CMK (cell line): ENCODE results near the gene GAPT.

Experiments
- DNase-seq: peaks from one replicate; pipeline ENCODE4 v3.0.0-alpha.2; 2010; ENCODE audit warnings: low read depth

The GAPT gene

DNA sequence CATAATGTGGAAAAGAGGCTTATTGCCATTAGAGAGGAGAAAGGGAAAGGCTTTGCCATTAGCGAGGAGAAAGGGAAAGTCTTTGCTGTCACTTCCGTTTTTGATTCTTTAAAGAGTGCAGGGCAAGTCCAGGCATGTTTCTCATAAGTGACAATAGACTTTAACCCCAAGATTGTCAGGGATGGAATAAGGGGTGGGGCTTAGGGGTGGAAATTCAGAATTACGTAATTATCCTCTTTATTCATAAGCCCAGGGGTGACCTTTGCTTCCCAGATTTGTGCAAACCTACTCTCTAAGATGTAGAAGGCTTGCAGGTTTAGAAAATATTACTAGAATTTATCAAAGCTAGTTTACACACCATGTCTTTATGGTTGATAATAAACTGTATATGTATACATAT lies 29.1 kb upstream of the GAPT start:
- DNase-seq, result no peak

DNA sequence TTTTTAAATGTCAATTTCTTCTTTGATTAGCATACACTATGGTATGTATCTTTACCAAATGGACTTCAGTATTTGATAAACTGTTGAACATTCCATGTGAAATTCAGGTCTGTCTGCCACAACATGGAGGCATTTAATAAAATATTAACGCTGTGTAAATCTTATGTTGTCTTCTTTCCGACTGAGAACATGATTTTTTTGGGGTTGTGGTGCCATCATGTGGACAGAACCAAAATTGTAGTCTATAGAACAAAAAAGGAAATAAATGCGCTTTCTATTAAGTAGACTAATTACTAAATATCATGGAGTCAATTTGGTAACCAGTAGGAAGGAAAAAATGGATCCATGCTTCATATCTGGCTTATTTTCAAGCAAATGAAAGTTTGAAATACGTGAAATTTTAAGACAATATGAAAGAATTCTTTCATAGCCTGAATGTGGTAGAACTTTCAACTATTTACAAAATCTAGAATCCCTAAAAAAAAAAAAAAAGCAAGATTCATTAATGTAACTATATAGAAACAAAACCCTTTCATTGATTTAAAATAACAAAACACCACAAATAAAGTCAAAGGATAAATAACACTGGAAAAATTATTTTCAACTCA lies 28.5 kb upstream of the GAPT start:
- DNase-seq, result no peak

DNA sequence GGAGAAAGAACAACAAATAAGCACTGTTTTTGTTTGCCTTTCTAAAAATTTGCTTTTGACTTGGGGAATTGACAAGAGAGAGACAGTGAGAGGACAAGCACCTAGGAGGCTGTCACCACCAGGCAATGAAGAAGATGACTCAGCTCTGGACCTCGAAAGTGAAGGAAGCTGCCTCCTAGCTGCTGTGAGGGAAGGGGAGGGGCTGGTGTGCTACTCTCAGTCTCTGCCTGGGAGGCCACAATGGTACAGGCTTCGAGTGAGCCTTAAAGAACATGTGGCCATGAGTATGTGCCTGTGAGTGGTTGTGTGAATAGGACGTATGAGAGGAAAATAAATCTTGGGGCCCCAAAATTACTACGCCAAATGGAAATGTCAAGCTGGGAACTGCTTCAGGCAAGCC lies 24.3 kb upstream of the GAPT start:
- no peak for DNase-seq

DNA sequence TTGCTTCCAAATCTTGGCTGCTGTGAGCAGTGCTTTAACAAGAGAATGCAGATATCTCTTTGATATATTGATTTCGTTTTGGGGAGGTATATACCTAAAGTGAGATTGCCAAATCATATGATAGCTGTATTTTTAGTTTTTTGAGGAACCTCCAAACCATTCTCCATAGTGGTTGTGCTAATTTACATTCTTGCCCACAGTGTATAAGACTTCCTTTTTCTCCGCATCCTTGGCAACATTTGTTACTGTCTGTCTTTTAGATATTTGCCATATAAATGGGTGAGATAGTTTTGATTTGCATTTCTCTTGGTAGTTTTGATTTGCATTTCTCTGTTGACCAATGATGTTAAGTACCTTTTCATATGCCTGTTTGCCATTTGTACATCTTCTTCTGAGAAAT lies 21.3 kb upstream of the GAPT start:
- DNase-seq, result no peak

DNA sequence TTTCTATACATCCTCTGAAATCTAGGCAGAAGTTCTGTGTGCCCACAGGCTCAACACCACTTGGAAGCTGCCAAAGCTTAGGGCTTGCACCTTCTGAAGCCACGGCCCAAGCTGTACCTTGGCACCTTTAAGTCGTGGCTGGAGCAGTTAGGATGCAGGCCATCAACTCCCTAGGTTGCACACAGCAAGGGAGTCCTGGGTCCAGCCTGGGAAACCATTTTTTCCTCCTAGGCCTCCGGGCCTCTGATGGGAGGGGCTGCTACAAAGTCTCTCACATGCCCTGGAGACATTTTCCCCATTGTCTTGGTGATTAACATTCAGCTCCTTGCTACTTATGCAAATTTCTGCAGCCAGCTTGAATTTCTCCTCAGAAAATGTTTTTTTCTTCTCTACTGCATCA lies 15.8 kb upstream of the GAPT start:
- no peak for DNase-seq

GRCh38 chr5:58477760-58478376 lies 13.4 kb upstream of the GAPT start:
- no peak for DNase-seq

DNA sequence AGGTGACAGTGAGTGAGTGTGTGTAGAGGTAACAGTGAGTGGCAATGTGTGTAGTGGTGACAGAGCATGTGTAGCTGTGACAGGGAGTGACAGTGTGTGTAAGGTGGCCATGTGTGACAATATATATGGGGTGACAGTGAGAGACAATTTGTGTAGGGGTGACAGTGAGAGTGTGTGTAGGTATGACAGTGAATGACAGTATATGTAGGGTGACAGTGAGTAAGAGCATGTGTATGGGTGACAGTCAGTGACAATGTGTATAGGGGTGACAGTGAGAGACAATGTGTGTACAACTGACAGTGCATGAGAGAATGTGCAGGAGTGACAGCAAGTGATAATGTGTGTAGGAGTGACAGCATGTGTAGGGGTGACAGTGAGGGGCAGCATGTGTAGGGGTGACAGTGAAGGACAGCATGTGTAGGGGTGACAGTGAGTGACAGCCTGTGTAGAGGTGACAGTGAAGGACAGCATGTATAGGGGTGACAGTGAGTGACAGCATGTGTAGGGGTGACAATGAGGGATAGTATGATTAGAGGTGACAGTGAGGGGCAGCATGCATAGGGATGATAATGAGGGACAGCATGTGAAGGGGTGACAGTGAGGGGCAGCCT lies 10.1 kb upstream of the GAPT start:
- DNase-seq, result no peak

DNA sequence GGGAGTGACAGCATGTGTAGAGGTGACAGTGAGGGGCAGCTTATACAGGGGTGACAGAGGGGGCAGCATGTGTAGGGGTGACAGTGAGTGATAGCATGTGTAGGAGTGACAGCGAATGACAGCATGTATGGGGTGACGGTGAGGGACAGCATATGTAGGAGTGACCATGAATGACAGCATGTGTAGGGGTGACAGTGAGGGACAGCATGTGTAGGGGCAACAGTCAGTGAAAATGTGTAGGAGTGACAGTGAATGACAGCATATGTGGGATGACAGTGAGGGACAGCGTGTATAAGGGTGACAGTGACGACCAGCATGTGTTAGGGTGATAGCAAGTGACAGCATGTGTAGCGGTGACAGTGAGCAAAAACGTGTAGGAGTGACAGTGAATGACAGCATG lies 9.4 kb upstream of the GAPT start:
- DNase-seq, result no peak

DNA sequence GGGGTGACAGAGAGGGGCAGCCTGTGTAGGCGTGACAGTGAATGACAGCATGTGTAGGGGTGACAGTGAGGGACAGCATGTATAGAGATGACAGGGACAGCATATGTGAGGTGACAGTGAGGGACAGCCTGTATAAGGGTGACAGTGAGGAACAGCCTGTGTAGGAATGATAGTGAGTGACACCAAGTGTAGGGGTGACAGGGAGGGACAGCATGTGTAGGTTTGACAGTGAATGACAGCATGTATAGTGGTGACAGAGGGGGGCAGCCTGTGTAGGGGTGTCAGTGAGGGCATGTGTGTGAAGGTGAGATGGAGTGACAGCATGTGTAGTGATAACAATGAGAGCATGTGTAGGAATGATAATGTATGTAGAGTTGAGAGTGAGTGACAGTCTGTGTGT lies 8.7 kb upstream of the GAPT start:
- DNase-seq, result no peak

DNA sequence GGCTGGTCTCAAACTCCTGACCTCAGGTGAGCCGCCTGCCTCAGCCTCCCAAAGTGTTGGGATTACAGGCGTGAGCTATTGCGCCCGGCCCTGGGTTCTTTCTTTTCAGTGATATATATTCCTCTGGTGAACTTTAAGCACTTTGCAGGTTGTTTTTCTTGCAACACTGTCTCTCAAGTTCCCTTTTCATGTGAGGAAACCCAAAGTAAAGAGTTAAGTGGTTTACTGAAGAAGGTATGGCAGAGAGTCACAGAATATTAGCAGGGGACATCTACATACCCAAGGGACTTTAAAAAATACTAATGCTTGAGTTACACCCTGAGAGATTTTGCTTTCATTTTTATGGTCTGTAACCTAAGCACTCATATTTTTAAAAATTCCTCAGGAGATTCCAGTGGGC lies 6.7 kb upstream of the GAPT start:
- no peak for DNase-seq

- no peak for DNase-seq
Observed at GRCh38 chr5:58486290-58486689, 4.9 kb upstream of the GAPT start.

DNA sequence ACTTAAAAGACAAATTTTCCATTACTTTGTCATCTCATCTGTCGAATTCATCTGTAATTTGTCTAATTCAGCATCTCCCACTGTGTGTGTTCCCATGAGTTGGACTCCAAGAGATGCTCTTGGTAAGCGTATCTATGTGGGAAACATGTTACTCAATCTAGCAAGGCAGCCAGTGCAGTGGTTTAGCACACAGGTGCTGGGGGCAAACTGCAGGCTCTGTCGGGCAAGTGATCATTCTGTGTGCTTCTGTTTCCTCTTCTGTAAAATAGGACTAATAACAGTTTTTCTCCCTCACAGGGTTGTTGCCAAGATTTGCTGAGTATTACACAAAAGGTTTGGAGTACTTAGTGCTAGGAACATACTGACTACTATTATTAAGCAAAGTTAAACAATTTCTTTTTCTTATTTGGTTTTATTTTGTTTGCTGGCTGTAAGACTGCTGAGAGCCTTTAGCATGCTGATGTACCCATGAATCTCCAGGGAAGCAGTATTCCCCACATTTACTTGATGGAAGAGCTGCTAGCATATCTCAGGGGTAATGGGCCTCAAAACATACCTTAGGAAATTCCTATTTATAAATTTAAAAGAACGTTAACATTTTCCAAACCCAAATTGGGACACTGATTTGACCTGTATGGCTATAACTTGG lies 709 bp upstream of the GAPT start:
- DNase-seq, result no peak

DNA sequence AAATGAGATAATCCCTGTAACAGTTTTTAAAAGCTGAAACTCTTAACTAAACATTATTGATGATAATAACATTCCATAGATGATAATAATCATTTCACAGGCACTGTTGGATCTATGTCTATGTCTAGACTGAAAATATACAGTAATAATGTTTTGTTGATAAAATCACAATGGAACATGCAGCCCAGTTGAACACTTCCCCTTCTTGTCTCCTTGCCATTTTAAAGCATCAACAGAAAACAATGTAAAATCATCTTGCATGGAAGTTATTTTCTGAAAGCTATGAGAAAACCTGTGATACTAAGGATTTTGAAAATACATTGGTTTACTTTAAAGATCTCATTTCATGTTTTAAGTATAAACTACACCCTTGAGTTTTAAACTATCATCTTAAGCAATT lies 1.9 kb downstream of the GAPT start:
- DNase-seq, result no peak

GRCh38 chr5:58496488-58496887 lies 5.3 kb downstream of the GAPT start:
- DNase-seq, result no peak

DNA sequence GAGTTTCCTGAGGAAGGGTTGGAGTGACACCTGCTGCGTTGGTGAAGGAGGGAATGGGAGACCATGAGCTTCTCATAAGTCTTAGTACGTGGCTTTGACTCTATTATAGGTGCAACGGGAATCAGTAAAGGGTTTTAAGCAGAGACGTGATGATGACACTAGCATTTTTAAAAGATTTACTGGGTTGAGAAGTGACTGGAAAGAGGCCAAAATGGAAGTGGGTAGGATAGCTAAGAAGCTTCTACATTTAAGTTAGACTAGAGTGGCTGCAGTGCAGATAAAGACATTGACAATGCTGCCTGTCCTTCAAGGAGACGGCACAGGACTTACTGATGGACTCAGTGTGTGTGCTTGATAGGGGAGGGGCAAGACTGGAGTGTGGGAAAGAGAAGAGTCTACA lies 6.2 kb downstream of the GAPT start:
- no peak for DNase-seq

- no peak for DNase-seq
Observed at GRCh38 chr5:58497921-58498320, 6.7 kb downstream of the GAPT start.

DNA sequence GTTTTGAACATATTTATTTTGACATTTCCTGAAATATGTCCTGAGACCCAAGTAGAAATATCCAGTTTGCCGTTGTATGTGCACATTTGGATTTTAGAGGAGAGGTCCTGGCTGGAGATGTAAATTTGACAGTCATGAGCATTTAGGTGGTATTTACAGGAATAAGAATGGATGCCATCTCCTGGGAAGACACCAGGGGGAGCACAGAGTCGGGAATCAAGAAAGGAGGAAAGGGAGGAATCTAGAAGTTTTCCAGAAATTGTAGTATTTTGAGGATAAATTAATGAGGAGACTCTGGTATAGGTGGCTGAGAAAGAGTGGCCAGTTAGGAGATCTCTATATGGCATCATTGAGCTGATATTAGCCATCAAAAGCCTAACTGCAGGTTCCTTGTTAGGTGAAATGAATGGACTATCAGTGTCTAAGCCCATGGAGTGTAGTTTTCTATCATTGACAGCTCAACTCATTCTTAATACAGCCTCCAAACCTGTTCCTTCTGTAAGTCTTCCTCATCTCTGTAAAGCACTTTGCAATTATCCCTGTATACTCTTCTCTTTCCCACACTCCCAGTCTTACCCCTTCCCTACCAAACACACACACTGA lies 7.2 kb downstream of the GAPT start:
- DNase-seq, result no peak

DNA sequence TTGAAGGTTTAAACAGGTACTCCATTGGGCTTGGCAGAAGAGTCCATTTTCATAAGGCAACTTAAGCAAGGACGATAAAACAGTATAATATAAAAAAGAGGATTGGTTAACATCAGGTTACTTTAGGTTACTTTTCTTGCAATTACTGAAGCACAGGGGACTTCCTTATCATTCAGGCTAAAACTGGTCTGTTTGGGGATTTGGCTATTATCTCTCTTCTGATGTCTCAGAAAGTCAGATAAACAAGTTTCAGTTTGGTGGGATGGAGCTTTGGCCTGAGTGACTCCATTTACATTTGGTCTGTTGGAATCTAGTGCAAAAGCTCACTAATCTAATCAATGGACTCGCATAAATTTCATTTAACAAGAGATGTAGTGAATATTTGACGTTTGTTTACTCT lies 8.0 kb downstream of the GAPT start:
- DNase-seq, result no peak

DNA sequence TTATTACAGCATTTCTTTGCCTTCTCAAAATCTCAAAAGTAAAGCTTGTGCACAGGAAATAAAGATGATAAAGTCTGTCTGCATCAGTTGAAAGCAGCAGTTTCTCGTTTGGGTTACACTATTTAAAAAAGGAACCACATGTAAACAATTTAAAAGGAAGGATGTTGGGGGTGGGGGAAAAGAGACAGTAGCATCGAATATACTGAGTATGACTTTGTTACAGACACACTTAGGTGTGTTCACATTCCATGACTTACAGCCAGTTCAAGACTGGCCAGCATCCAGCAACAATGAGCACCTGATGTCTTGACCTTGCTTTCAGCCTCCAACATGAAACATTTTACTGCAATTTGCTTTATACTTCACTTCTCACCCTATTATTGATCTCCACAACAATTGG lies 8.7 kb downstream of the GAPT start:
- no peak for DNase-seq

DNA sequence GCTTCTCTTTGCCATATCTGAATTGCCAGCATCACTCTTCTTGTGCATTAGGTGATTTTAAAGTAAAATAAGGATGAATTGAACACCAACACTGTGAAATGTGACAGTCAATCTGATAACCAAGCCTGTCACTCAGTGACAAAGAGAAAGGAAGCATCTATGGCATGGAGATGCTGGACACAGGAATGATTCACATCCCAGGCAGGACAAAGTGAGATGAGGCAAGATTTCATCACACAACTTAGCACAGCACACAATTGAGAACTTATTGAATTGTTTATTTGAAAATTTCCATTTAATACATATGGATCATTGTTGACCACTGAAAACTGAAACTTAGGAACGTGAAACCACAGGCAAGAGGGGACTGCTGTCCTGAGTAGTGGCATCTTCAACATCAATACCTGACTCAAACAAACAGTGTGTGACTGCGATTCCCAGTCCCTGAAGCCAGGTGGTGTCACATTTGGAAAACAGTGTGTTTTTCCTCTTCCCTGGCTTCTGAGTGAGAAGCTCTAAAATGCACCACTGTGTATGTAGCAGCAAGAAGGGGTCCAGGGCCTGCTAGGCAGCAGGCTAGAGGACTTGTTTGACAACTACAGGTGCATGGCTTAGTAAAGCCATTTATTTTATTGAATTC lies 10.7 kb downstream of the GAPT start:
- no peak for DNase-seq

- DNase-seq, result no peak
Observed at GRCh38 chr5:58503390-58504046, 12.3 kb downstream of the GAPT start.

DNA sequence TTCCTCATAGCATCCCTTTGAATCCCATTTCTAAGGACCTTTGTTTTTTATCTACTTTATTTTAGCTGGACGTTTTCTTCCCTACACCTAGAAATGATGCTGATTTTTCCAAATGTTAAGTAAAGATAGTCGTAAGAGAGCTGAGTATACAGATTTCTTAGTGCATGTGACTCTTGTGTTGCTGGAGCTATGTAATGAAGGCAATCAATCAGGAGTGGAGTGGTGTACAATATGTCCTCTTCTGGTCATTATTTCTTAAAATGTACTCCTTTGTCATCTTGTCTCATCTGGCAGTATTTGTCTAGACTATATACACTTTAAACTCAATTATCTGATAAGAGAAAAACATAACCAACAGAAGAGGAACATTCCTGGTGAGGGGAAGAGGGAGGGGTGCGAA lies 13.5 kb downstream of the GAPT start:
- DNase-seq, result no peak
